Measurements from ENCODE around the gene VWA7. TPM values are rescaled to one million over a fixed set of nuclear protein-coding genes. Genes with fewer than 3 reads are reported as not detected.

The VWA7 gene
- polyA plus RNA-seq, 1 experiment = 0.10 TPM

DNA sequence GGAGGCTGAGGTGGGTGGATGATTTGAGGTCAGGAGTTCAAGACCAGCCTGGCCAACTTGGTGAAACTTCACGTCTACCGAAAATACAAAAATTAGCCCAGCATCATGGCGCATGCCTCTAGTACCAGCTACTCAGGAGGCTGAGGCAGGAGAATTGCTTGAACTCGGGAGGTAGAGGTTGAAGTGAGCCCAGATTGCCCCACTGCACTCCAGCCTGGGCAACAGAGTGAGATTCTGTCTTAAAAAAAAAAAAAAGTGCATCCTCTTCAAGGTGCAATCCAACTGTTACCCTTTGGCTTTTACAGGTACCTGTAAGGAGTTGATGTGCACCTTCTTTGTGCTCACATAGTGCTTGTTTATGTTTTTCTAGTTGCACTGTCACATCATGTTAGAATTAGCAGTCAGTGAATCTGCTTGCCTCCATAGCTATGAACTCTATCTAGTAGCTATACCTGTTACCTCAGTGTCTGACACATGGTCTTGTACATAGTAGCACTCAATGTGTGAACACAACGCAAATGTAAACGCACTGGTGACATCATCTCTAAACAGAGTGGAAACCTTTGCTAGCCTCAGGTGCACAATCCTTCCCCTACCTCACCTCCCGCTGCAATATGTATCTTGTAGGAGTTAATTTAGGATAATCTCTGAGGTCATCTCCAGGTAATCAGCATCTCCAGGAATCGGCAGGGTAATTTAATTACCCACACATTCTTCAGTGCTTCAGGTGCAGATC is 27.7 kb downstream of the VWA7 start:
- ChIA-PET POLR2A (no interaction called here), CTCF (no interaction called here)
- DNase-seq (ENCODE audit: low read depth, low spot score) = no peak
- no peaks in the 10 kb centered on the region for H3K9me3 ChIP-seq (ENCODE audit: control insufficient read depth, insufficient read depth, low read length)
- no peak overlapping the region for H3K27ac ChIP-seq (ENCODE audit: low read depth, low read length)
- H3K4me3 ChIP-seq (ENCODE audit: low read depth, low read length) = no peak overlapping the region
- TF ChIP-seq, protein P1, sequence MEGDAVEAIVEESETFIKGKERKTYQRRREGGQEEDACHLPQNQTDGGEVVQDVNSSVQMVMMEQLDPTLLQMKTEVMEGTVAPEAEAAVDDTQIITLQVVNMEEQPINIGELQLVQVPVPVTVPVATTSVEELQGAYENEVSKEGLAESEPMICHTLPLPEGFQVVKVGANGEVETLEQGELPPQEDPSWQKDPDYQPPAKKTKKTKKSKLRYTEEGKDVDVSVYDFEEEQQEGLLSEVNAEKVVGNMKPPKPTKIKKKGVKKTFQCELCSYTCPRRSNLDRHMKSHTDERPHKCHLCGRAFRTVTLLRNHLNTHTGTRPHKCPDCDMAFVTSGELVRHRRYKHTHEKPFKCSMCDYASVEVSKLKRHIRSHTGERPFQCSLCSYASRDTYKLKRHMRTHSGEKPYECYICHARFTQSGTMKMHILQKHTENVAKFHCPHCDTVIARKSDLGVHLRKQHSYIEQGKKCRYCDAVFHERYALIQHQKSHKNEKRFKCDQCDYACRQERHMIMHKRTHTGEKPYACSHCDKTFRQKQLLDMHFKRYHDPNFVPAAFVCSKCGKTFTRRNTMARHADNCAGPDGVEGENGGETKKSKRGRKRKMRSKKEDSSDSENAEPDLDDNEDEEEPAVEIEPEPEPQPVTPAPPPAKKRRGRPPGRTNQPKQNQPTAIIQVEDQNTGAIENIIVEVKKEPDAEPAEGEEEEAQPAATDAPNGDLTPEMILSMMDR (IDR thresholded peaks at IDR 0.05; ENCODE audit: low read depth, low read length) = no peak
- no peaks in the 10 kb centered on the region for H3K27me3 ChIP-seq (ENCODE audit: control insufficient read depth, insufficient read depth, low read length)

DNA sequence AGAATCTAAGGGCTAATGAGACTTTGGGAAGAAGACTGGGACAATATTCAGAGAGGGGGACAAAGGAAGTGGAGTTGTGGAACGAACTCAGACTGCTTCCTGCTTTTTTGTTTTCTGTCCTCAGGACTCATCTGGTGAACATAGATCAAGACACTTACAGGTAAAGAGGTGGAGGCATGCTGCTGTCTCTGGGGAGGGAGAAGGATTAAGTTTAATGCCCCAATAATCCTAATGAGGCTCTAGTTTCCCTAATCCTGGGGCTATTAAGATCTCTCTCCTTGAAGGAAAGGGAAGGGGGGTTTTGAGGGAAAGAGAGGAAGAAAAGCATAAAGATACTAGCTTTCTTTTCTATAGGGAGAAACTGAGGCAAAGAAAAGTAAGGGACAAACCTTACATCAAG is 32.7 kb downstream of the VWA7 start:
- CTCF ChIA-PET = no interaction called here
- Histone ChIP-seq H3K27me3 (ENCODE audit: control insufficient read depth, insufficient read depth, low read length) (no peaks in the 10 kb centered on the region), H3K27ac (ENCODE audit: low read depth, low read length) (no peak overlapping the region), H3K4me3 (ENCODE audit: low read depth, low read length) (no peak overlapping the region), H3K9me3 (ENCODE audit: control insufficient read depth, insufficient read depth, low read length) (no peaks in the 10 kb centered on the region; the same call in 1 of the 2 replicates)
- DNase-seq (ENCODE audit: low read depth, low spot score) = no peak
- TF ChIP-seq, protein P1 (IDR thresholded peaks at IDR 0.05; ENCODE audit: low read depth, low read length) = no peak
- POLR2A ChIA-PET = no interaction called here

DNA sequence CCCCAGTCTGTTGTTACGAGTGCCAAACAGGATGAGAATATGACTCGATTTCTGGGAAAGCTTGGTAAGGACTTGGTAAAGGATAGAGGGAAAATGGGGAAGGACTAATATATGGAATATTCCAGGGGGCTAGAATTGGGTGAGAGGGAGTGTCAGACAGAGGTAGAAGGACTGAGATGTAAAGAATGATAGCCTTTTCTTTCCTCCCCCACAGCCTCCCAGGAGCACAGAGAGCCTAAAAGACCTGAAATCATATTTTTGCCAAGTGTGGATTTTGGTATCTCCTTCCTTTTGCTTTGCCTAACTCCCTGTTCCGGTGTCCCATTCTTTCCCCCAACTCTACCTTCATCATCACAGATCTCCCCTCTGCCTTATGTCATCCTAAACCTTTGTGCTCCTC is 34.2 kb downstream of the VWA7 start:
- no peak for DNase-seq (ENCODE audit: low read depth, low spot score)
- ChIA-PET CTCF (interaction anchor here (1.1 kb wide), 1 partner anchor 27 kb away, joined by 3 read pairs; no protein-coding TSS in a partner anchor), POLR2A (no interaction called here)
- TF ChIP-seq, protein P1 (IDR thresholded peaks at IDR 0.05; ENCODE audit: low read depth, low read length) = no peak
- no peak overlapping the region for H3K4me3 ChIP-seq (ENCODE audit: low read depth, low read length)
- no peaks in the 10 kb centered on the region for H3K27me3 ChIP-seq (ENCODE audit: control insufficient read depth, insufficient read depth, low read length)
- no peaks in the 10 kb centered on the region; the same call in 1 of the 2 replicates for H3K9me3 ChIP-seq (ENCODE audit: control insufficient read depth, insufficient read depth, low read length)
- H3K27ac ChIP-seq (ENCODE audit: low read depth, low read length) = no peak overlapping the region

DNA sequence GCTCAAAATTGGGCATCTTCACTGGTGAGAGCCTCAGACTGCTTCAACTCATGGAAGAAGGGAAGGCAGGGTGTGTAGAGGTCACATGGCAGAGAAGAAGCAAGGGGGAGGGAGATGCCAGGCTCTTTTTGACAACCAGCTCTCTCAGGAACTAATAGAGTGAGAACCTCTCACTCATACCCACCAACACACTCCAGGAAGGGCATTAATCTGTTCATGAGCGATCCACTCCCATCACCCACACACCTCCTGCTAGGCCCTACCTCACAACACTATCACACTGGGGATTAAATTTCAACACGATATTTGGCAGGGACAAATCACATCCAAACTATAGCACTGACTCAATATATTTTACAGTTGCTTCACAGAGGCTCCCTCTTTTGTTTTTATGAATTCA is 35.3 kb downstream of the VWA7 start:
- DNase-seq (ENCODE audit: low read depth, low spot score) = no peak
- no peak overlapping the region for H3K27ac ChIP-seq (ENCODE audit: low read depth, low read length)
- H3K9me3 ChIP-seq (ENCODE audit: control insufficient read depth, insufficient read depth, low read length) = no peaks in the 10 kb centered on the region; the same call in 1 of the 2 replicates
- TF ChIP-seq, protein P1 (IDR thresholded peaks at IDR 0.05; ENCODE audit: low read depth, low read length) = no peak
- H3K27me3 ChIP-seq (ENCODE audit: control insufficient read depth, insufficient read depth, low read length) = no peaks in the 10 kb centered on the region
- no peak overlapping the region for H3K4me3 ChIP-seq (ENCODE audit: low read depth, low read length)
- ChIA-PET CTCF (interaction anchor here (0.7 to 1.1 kb wide), 3 partner anchors 11 to 614 kb away, joined by 3 read pairs; no protein-coding TSS in a partner anchor), POLR2A (no interaction called here)

DNA sequence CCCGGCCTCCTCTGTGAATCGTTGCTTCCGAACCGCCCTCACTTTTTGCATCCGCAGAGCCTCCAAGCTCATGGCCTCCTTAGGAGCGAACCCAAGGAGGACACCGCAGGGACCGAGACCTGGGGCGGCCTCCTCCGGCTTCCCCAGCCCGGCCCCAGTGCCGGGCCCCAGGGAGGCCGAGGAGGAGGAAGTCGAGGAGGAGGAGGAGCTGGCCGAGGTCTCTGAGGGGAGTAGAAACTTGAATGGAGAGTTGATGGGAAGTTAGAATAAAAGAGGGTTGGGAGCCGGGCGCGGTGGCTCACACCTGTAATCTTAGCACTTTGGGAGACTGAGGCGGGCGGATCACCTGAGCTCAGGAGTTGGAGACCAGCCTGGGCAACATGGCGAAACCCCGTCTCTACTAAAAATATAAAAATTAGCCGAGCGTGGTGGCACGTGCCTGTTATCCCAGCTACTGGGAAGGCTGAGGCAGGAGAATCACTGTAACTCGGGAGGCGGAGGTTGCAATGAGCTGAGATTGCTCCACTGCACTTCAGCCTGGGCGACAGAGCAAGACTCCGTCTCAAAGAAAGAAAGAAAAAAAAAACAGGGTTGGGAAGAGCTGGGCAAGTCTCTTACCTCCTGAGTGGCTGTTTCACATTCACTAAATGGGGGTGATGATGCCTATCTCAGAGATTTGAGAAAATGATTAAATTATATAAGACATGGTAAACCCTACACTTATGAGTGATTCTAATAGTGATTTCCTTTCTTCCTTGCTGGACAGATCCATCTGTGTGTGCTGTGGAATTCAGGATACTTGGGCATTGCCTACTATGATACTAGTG is 36.5 kb downstream of the VWA7 start:
- Histone ChIP-seq H3K4me3 (ENCODE audit: low read depth, low read length) (peak overlapping the region; percentile 90), H3K27ac (ENCODE audit: low read depth, low read length) (no peak overlapping the region), H3K9me3 (ENCODE audit: control insufficient read depth, insufficient read depth, low read length) (no peaks in the 10 kb centered on the region; the same call in 1 of the 2 replicates), H3K27me3 (ENCODE audit: control insufficient read depth, insufficient read depth, low read length) (no peaks in the 10 kb centered on the region)
- TF ChIP-seq, protein P1 (IDR thresholded peaks at IDR 0.05; ENCODE audit: low read depth, low read length) = no peak
- POLR2A ChIA-PET = no interaction called here
- CTCF ChIA-PET = interaction anchor here (1.5 to 2.3 kb wide), 2 partner anchors 11 to 29 kb away, joined by 6 to 8 read pairs; no protein-coding TSS in a partner anchor
- no peak for DNase-seq (ENCODE audit: low read depth, low spot score)
